Dermis microvascular lymphatic vessel endothelial cell (primary cell): Measurements from ENCODE around the gene C21orf91. TPM values are rescaled to one million over a fixed set of nuclear protein-coding genes. Genes with fewer than 3 reads are reported as not detected.

Source experiments
- DNase-seq, 2 donors: peaks; one replicate each; pipeline versions ENCODE4 v3.0.0 to v3.0.0-alpha.2; 2010; ENCODE audit warnings: low read depth in 2 of 2
- total RNA-seq: library from RNA; depleted of rRNA; stranded (reverse); fragments of >200 nt; gene quantifications from 2 replicates; pipeline ENCODE4 v1.2.1, GENCODE V29; 2014

Gene C21orf91
- total RNA-seq, 1 donor from 2014 or later, result 5.9 TPM

DNA sequence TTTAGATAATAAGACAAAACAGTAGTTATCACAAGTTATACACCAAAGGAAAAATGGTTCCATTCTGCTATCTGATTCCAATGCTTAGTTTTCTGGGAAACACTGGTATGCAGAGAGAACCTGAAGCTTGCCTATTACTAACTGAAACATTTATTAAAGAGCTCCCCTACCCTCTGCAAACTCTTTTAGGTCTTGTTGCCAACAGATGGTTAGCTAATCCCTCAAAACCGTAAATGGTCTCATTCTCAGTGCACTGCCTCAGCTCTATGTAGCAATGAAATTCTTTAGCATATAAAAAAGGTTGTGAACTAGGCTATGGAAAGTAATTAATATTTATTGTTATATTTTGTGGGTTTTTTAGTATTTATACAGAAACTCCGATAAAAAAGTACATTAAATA lies 20.4 kb downstream of the C21orf91 start:
- no peak for DNase-seq

- DNase-seq, result no peak
Observed at GRCh38 chr21:17797967-17798366, 21.2 kb downstream of the C21orf91 start.

- DNase-seq, result no peak
Observed at GRCh38 chr21:17796503-17796902, 22.7 kb downstream of the C21orf91 start.

GRCh38 chr21:17796037-17796403 lies 23.1 kb downstream of the C21orf91 start:
- no peak for DNase-seq

- no peak for DNase-seq
Observed at GRCh38 chr21:17795146-17796036, 23.8 kb downstream of the C21orf91 start.

GRCh38 chr21:17794518-17795145 lies 24.5 kb downstream of the C21orf91 start:
- DNase-seq, result no peak

- peak in 1 of 2 donors; percentile 6 for DNase-seq
Observed at GRCh38 chr21:17793246-17794123, 25.7 kb downstream of the C21orf91 start.

DNA sequence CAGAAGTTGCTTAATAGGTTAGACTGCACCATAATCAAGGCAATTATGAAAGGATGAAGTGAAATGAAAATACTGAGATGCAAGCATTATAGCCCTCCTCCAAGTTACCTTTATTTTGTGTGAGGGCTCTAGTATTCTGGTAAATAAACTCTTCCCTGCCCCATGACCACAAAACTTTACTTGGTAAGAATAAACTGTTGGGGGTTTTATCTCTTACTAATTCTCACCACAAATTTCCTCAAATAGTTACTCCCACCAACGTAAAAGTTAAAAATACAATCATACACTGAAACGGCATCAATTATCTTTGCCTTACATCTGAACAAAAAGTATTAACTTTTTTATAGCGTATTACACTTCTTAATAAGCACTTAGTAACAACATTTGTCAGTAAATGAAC lies 29.5 kb downstream of the C21orf91 start:
- no peak for DNase-seq

DNA sequence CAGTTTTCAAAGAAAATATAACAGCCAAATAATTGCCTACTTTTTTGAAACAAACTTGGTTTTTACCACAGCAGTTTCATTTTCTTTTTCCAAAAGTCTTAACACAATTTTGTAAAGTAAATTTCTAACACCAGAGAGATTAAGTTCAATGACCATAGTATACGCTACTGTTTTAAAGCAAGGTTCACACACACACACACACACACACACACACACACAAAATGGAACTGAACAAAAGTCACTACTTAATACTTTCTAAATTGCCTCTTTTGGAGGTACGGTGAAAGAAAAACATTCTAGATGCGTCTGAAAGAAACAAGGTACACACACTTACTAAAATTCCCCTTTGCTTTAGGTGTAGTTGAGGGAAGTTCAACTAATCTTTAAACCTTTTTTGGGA lies 30.1 kb downstream of the C21orf91 start:
- DNase-seq, result no peak

GRCh38 chr21:17786851-17787181 lies 32.3 kb downstream of the C21orf91 start:
- DNase-seq, result no peak

- DNase-seq, result no peak
Observed at GRCh38 chr21:17786071-17786850, 32.9 kb downstream of the C21orf91 start.

- DNase-seq, result no peak
Observed at GRCh38 chr21:17785403-17785788, 33.8 kb downstream of the C21orf91 start.

GRCh38 chr21:17784604-17785402 lies 34.4 kb downstream of the C21orf91 start:
- DNase-seq, result no peak

- no peak for DNase-seq
Observed at GRCh38 chr21:17784180-17784598, 35.0 kb downstream of the C21orf91 start.

DNA sequence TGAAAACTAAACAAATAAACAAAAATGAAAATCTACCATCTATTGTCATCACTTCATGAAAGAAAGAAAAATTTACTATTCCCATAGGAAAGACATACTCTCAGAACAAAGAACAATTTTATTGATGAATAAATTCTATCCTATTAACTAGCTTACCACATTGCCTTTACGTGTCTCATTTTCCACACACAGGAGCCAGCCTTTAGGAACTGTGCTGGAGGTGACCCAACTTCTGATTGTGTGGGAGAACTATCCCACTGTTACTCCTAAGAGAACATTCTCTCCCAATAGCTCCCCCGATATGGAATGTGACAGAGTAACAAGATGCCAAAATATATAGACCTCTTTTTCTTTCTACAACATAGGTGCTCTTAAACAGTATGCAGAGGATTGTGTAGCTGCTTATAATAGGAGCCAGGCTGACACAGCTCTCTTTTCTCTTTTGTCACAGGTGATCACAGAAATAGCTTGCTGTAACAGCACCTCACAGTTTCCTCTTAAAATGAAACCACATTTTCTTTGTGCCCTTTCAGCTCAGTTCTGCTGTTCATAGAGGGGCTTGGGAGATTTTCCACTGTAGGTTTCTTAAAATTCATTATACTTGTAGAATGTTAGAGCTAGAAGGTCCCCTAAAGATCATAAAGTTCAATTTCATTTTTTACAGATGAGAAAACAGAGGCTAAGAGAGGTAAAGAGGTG lies 35.5 kb downstream of the C21orf91 start:
- no peak for DNase-seq

DNA sequence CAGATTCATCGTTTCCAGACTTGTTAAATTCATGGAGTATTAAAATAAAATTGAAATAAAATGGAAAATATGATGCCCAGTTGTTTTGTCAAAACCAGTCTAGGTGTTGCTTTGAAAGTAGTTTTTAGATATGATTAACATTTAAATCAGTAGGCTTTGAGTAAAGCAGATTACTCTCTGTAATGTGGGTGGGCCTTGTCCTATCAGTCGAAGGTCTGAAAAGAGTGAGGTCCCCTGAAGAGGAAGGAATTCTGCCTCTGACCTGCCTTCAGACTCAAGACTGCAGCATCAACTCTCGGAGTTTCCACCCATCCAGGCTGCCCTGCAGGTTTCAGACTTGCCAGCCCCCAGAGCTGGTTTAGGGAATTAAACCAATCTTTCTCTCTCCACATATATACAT lies 36.2 kb downstream of the C21orf91 start:
- no peak for DNase-seq

- no peak for DNase-seq
Observed at GRCh38 chr21:17782051-17782450, 37.1 kb downstream of the C21orf91 start.

- no peak for DNase-seq
Observed at GRCh38 chr21:17781524-17781923, 37.6 kb downstream of the C21orf91 start.

DNA sequence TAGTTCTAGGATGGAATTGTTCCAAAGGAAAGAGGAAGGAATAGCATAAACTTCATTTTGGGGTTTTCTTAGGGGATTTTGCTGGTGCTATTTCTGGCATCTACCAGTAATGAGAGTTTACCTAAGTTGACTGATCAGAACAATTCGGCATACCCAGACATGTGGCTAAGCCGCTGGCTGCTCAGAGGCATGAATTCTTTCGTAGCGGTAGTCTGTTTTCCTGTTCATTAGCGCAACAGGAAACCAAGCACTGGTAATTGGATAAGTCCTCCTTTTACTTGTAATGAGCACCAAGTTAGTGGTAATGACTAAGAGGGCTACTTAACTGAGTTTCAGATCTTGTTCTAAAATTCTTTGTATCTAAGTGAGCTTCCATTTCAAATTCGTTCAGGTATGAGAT lies 38.6 kb downstream of the C21orf91 start:
- peak in 1 of 2 donors; percentile 12 for DNase-seq

DNA sequence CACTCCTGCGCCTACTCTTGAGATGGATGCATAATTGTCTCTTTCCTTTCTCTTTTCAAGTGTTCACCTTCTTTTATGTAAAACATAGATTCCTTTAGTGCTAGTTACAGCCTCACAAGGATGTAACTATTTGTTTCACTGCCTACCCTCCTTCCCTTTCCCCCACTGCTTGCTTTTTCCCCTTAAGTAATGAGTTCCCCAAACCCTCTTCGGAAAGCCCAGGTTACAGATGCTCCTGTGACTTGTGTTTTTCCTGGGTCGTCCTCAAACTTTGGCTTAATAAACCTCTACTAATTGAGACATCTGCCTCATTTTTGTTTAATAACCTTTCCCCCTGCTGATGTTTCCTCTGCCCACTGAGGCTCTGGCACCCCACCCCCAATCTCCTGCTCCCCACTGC lies 39.2 kb downstream of the C21orf91 start:
- no peak for DNase-seq
